Astrocyte (in vitro differentiated cells and primary cell): ENCODE data around the gene BIRC7. TPM values are rescaled to one million over a fixed set of nuclear protein-coding genes. Genes with fewer than 3 reads are reported as not detected.

Experiments
- DNase-seq: peaks from one replicate; pipeline ENCODE4 v3.0.0-alpha.2; 2010; ENCODE audit warnings: low read depth
- FAIRE-seq: peaks from 2 replicates; lab custom pipeline; 2011; peaks lifted over from hg19 to GRCh38; lab: Jason Lieb, UNC
- H2AFZ ChIP-seq: 2 replicates; pipeline ENCODE4 v1.6.0; 2012; ENCODE audit warnings: low read depth, low read length, inconsistent platforms
- H3K27ac ChIP-seq: 2 replicates; pipeline ENCODE4 v1.5.1; 2011; ENCODE audit warnings: low read depth, low read length, inconsistent platforms
- H3K27me3 ChIP-seq: 2 replicates; pipeline ENCODE4 v1.6.0; 2011; ENCODE audit warnings: low read length, inconsistent platforms; ENCODE audit not compliant: insufficient read depth
- H3K36me3 ChIP-seq: 2 replicates; pipeline ENCODE4 v1.5.1; 2011; ENCODE audit warnings: low read length, inconsistent platforms; ENCODE audit not compliant: insufficient read depth
- H3K4me1 ChIP-seq: 2 replicates; pipeline ENCODE4 v1.5.1; 2011; ENCODE audit warnings: low read length, inconsistent platforms; ENCODE audit not compliant: insufficient read depth
- H3K4me2 ChIP-seq: 2 replicates; pipeline ENCODE4 v1.6.0; 2012; ENCODE audit warnings: low read length, inconsistent platforms
- H3K4me3 ChIP-seq: 2 replicates; pipeline ENCODE4 v1.5.1; 2011; ENCODE audit warnings: low read depth, mild to moderate bottlenecking, low read length, inconsistent platforms; ENCODE audit not compliant: insufficient read depth
- H3K79me2 ChIP-seq: 2 replicates; pipeline ENCODE4 v1.6.0; 2012; ENCODE audit warnings: mild to moderate bottlenecking, low read length, inconsistent platforms; ENCODE audit not compliant: insufficient read depth
- H3K9ac ChIP-seq: 2 replicates; pipeline ENCODE4 v1.6.0; 2012; ENCODE audit warnings: mild to moderate bottlenecking, low read length, inconsistent platforms
- H3K9me3 ChIP-seq: 2 replicates; pipeline ENCODE4 v1.5.1; 2012; ENCODE audit warnings: low read depth, mild to moderate bottlenecking, low read length, inconsistent platforms; ENCODE audit not compliant: insufficient read depth
- H4K20me1 ChIP-seq: 2 replicates; pipeline ENCODE4 v1.6.0; 2012; ENCODE audit warnings: low read length, inconsistent platforms; ENCODE audit not compliant: insufficient read depth
- H3K27ac Mint-ChIP-seq: one replicate; pipeline ENCODE4 v1.8.0; 2021; ENCODE audit warnings: mild to moderate bottlenecking, mixed read lengths; ENCODE audit not compliant: unreplicated experiment
- H3K27me3 Mint-ChIP-seq: one replicate; pipeline ENCODE4 v1.8.0; 2021; ENCODE audit warnings: low read depth, mixed read lengths; ENCODE audit not compliant: unreplicated experiment
- H3K36me3 Mint-ChIP-seq: one replicate; pipeline ENCODE4 v1.8.0; 2021; ENCODE audit warnings: low read depth, mixed read lengths; ENCODE audit not compliant: unreplicated experiment
- H3K4me1 Mint-ChIP-seq: one replicate; pipeline ENCODE4 v1.8.0; 2021; ENCODE audit warnings: low read depth, mixed read lengths; ENCODE audit not compliant: unreplicated experiment
- H3K4me3 Mint-ChIP-seq: one replicate; pipeline ENCODE4 v1.8.0; 2021; ENCODE audit warnings: mild to moderate bottlenecking, moderate library complexity, mixed read lengths; ENCODE audit not compliant: unreplicated experiment
- H3K9me3 Mint-ChIP-seq: one replicate; pipeline ENCODE4 v1.8.0; 2021; ENCODE audit warnings: mild to moderate bottlenecking, mixed read lengths; ENCODE audit not compliant: unreplicated experiment
- EZH2 ChIP-seq: IDR thresholded peaks from 2 replicates; pipeline ENCODE4 v1.6.1; 2012; ENCODE audit warnings: mild to moderate bottlenecking, low read length, inconsistent platforms; ENCODE audit not compliant: insufficient read depth
- total RNA-seq: library from RNA; stranded (reverse); gene quantifications from 2 replicates; pipeline ENCODE4 v1.2.1, GENCODE V29; 2021
- TF ChIP-seq, protein P1 (sequence below): IDR thresholded peaks from 2 replicates; pipeline ENCODE4 v1.5.1; 2011; ENCODE audit warnings: low read depth, mild to moderate bottlenecking, inconsistent platforms, low read length, moderate library complexity; ENCODE audit not compliant: insufficient read depth

Gene BIRC7
- total RNA-seq, 1 donor from 2014 or later, result 3.3 TPM

DNA sequence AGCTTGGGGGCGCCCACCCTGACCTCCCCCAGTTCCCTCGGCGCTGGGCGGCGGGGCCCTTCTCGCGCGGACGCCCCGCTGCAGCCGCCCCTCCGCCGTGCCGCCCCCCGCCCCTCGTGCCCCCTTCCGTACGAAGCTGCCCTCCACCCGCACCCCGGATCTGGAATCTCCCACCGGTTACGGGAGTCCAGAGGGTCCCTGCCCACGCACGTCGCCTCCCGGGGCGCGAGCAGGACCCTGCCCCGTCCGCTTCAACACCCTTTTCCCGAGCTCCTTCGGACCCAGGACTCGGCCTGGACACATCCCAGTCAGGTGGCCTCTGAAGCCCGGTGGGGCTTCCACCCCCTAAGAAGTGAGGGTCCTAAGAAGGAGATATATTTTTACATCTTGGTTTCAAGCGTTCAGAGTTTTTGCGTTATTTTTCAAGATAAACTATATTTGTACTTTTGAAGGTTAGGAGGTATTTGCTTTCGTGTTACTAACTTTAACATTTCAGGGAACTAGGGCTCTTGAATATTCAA, 37.4 kb downstream of the BIRC7 start:
- H3K9ac ChIP-seq, result peak overlapping the region; percentile 96
- Mint-ChIP-seq H3K9me3 (no peaks in the 10 kb centered on the region), H3K4me1 (peaks cover 32% of the 10 kb centered on the region), H3K27me3 (no peaks in the 10 kb centered on the region), H3K36me3 (peaks cover 9% of the 10 kb centered on the region), H3K4me3 (peak overlapping the region; percentile 95), H3K27ac (peak overlapping the region; percentile 83)
- no peak for FAIRE-seq
- peak overlapping the region; percentile 91 for H3K27ac ChIP-seq
- H3K9me3 ChIP-seq, result no peaks in the 10 kb centered on the region
- TF ChIP-seq EZH2, result no peak
- TF ChIP-seq, protein P1, sequence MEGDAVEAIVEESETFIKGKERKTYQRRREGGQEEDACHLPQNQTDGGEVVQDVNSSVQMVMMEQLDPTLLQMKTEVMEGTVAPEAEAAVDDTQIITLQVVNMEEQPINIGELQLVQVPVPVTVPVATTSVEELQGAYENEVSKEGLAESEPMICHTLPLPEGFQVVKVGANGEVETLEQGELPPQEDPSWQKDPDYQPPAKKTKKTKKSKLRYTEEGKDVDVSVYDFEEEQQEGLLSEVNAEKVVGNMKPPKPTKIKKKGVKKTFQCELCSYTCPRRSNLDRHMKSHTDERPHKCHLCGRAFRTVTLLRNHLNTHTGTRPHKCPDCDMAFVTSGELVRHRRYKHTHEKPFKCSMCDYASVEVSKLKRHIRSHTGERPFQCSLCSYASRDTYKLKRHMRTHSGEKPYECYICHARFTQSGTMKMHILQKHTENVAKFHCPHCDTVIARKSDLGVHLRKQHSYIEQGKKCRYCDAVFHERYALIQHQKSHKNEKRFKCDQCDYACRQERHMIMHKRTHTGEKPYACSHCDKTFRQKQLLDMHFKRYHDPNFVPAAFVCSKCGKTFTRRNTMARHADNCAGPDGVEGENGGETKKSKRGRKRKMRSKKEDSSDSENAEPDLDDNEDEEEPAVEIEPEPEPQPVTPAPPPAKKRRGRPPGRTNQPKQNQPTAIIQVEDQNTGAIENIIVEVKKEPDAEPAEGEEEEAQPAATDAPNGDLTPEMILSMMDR, result no peak
- H3K36me3 ChIP-seq, result peaks cover 9% of the 10 kb centered on the region
- H4K20me1 ChIP-seq, result peaks cover 50% of the 10 kb centered on the region
- H3K4me2 ChIP-seq, result peak overlapping the region; percentile 95
- DNase-seq, result no peak
- H3K4me1 ChIP-seq, result peaks cover 15% of the 10 kb centered on the region
- H3K27me3 ChIP-seq, result no peaks in the 10 kb centered on the region
- H3K79me2 ChIP-seq, result peaks cover 65% of the 10 kb centered on the region
- H2AFZ ChIP-seq, result no peak overlapping the region
- H3K4me3 ChIP-seq, result peak overlapping the region; percentile 85

DNA sequence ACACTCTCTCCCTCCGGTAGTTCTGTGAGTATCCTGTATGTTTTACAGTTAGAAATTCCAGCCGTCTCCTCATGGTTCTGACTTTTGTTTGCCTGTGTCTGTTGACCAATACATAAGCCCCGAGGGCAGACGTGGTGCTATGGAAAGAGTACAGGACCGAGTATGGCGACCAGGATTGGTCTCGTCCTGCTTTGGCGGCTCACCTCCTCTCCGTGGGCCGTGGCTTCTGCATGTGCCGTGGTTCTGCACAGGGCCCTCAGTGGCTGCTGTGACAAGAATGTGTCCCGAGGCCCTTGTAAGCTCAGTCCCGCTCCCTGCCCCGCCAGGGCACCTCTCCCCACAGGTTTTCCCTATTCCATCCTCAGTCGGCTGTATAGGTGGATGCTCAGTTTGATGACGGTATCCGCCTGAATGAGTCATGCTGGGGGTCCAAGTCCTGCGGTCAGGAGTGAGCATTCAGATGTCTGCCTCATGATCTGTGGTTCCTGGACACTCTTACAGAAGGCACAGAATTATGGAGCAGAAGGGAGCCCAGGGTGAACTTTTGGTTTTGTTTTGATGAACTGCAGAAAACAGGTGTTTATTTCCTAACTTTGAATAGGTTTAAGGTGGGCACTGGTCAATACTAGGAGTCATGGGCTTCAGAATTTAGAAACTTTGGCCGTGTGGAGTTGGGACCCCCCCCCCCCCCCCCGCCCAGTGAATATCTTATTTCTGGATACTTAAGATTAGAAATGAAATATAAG, 38.1 kb downstream of the BIRC7 start:
- Histone ChIP-seq H3K27me3 (no peaks in the 10 kb centered on the region), H3K4me2 (peak overlapping the region; percentile 95), H4K20me1 (peaks cover 56% of the 10 kb centered on the region), H3K36me3 (peaks cover 15% of the 10 kb centered on the region), H3K4me1 (peaks cover 15% of the 10 kb centered on the region), H2AFZ (no peak overlapping the region), H3K79me2 (peaks cover 72% of the 10 kb centered on the region), H3K9ac (peak overlapping the region; percentile 96), H3K4me3 (peak overlapping the region; percentile 85), H3K9me3 (no peaks in the 10 kb centered on the region), H3K27ac (peak overlapping the region; percentile 91)
- peaks cover 25% of the 10 kb centered on the region for H3K4me1 Mint-ChIP-seq
- TF ChIP-seq, protein P1, result no peak
- no peak for TF ChIP-seq EZH2
- H3K27me3 Mint-ChIP-seq, result no peaks in the 10 kb centered on the region
- peak overlapping the region; percentile 95 for H3K4me3 Mint-ChIP-seq
- H3K27ac Mint-ChIP-seq, result peak overlapping the region; percentile 83
- DNase-seq (peak; percentile 90), FAIRE-seq (no peak)
- H3K36me3 Mint-ChIP-seq, result peaks cover 11% of the 10 kb centered on the region
- H3K9me3 Mint-ChIP-seq, result no peaks in the 10 kb centered on the region
